ENCODE data around the gene GAN.

- TF ChIP-seq CTCF (IDR thresholded peaks at IDR 0.05) (no peak), EZH2 (IDR thresholded peaks at IDR 0.05; ENCODE audit: borderline replicate concordance, insufficient read depth, low read depth, low read length, poor library complexity, severe bottlenecking) (no peak)
Observed at GRCh38 chr16:81369888-81370504, 55.2 kb downstream of the GAN start.
